Type B pancreatic cell (in vitro differentiated cells): ENCODE results near the gene MFAP5. TPM values are rescaled to one million over a fixed set of nuclear protein-coding genes. Genes with fewer than 3 reads are reported as not detected.

Experiments
- DNase-seq: peaks from one replicate; pipeline ENCODE4 v3.0.0; 2021; ENCODE audit warnings: mixed read lengths; ENCODE audit not compliant: unreplicated experiment; ENCODE audit errors: extremely low spot score
- H3K27ac Mint-ChIP-seq: 2 replicates; pipeline ENCODE4 v1.8.0; 2021; ENCODE audit warnings: mild to moderate bottlenecking, mixed read lengths
- H3K27me3 Mint-ChIP-seq: 2 replicates; pipeline ENCODE4 v1.8.0; 2021; ENCODE audit warnings: mixed read lengths
- H3K36me3 Mint-ChIP-seq: 2 replicates; pipeline ENCODE4 v1.8.0; 2021; ENCODE audit warnings: mixed read lengths
- H3K4me1 Mint-ChIP-seq: one replicate; pipeline ENCODE4 v1.8.0; 2021; ENCODE audit warnings: mixed read lengths; ENCODE audit not compliant: unreplicated experiment
- H3K4me3 Mint-ChIP-seq: 2 replicates; pipeline ENCODE4 v1.8.0; 2021; ENCODE audit warnings: mild to moderate bottlenecking, mixed read lengths
- H3K9me3 Mint-ChIP-seq: 2 replicates; pipeline ENCODE4 v1.8.0; 2021; ENCODE audit warnings: mixed read lengths
- CTCF ChIP-seq: fragments of 200-600 bp; sonication (generic); conservative IDR thresholded peaks from 2 replicates; pipeline ENCODE4 v1.5.0; 2021; ENCODE audit warnings: antibody characterized with exemption, mild to moderate bottlenecking
- total RNA-seq: library from RNA; stranded (reverse); gene quantifications from 2 replicates; pipeline ENCODE4 v1.2.1, GENCODE V29; 2021; ENCODE audit warnings: low replicate concordance

MFAP5 gene
- total RNA-seq, 1 donor from 2014 or later, result 1.4 TPM

- H3K9me3 Mint-ChIP-seq, result no peaks in the 10 kb centered on the region
- no peak overlapping the region for H3K4me3 Mint-ChIP-seq
- peak; percentile 77 for TF ChIP-seq CTCF
- no peaks in the 10 kb centered on the region for H3K36me3 Mint-ChIP-seq
- no peak for DNase-seq
- peaks cover 37% of the 10 kb centered on the region for H3K27me3 Mint-ChIP-seq
- H3K27ac Mint-ChIP-seq, result no peak overlapping the region
- H3K4me1 Mint-ChIP-seq, result no peaks in the 10 kb centered on the region
Measured at GRCh38 chr12:8609061-8609570, 53.5 kb downstream of the MFAP5 start.

GRCh38 chr12:8606890-8607289 is 55.7 kb downstream of the MFAP5 start:
- Mint-ChIP-seq H3K4me3 (no peak overlapping the region), H3K4me1 (no peaks in the 10 kb centered on the region), H3K9me3 (no peaks in the 10 kb centered on the region), H3K27me3 (peaks cover 30% of the 10 kb centered on the region), H3K27ac (no peak overlapping the region), H3K36me3 (no peaks in the 10 kb centered on the region)
- no peak for TF ChIP-seq CTCF
- no peak for DNase-seq

GRCh38 chr12:8605057-8605456 is 57.6 kb downstream of the MFAP5 start:
- peaks cover 35% of the 10 kb centered on the region for H3K27me3 Mint-ChIP-seq
- no peaks in the 10 kb centered on the region for H3K36me3 Mint-ChIP-seq
- no peaks in the 10 kb centered on the region for H3K9me3 Mint-ChIP-seq
- DNase-seq, result no peak
- no peak overlapping the region for H3K4me3 Mint-ChIP-seq
- TF ChIP-seq CTCF, result no peak
- H3K27ac Mint-ChIP-seq, result no peak overlapping the region
- H3K4me1 Mint-ChIP-seq, result no peaks in the 10 kb centered on the region

GRCh38 chr12:8603856-8604255 is 58.8 kb downstream of the MFAP5 start:
- no peaks in the 10 kb centered on the region for H3K4me1 Mint-ChIP-seq
- H3K4me3 Mint-ChIP-seq, result no peak overlapping the region
- peak; percentile 35 for TF ChIP-seq CTCF
- no peak overlapping the region for H3K27ac Mint-ChIP-seq
- no peaks in the 10 kb centered on the region for H3K36me3 Mint-ChIP-seq
- DNase-seq, result no peak
- H3K9me3 Mint-ChIP-seq, result no peaks in the 10 kb centered on the region
- peaks cover 28% of the 10 kb centered on the region for H3K27me3 Mint-ChIP-seq

GRCh38 chr12:8603286-8603685 is 59.3 kb downstream of the MFAP5 start:
- no peaks in the 10 kb centered on the region for H3K4me1 Mint-ChIP-seq
- no peaks in the 10 kb centered on the region for H3K9me3 Mint-ChIP-seq
- no peak overlapping the region for H3K4me3 Mint-ChIP-seq

More at GRCh38 chr12:8603286-8603685, 59.3 kb downstream of the MFAP5 start:
- no peak for DNase-seq
- TF ChIP-seq CTCF, result no peak
- no peaks in the 10 kb centered on the region for H3K36me3 Mint-ChIP-seq
- peaks cover 26% of the 10 kb centered on the region for H3K27me3 Mint-ChIP-seq
- H3K27ac Mint-ChIP-seq, result no peak overlapping the region
